VCaP (cell line): ENCODE results near the gene STARD9.

Source experiments
- H3K27ac ChIP-seq: fragments of 450-650 bp; 2 replicates; pipeline ENCODE4 v1.5.1; 2017
- CTCF ChIP-seq: fragments of 450-650 bp; conservative IDR thresholded peaks from 2 replicates; pipeline ENCODE4 v1.5.1; 2017; ENCODE audit warnings: mild to moderate bottlenecking, moderate library complexity

Gene STARD9

DNA sequence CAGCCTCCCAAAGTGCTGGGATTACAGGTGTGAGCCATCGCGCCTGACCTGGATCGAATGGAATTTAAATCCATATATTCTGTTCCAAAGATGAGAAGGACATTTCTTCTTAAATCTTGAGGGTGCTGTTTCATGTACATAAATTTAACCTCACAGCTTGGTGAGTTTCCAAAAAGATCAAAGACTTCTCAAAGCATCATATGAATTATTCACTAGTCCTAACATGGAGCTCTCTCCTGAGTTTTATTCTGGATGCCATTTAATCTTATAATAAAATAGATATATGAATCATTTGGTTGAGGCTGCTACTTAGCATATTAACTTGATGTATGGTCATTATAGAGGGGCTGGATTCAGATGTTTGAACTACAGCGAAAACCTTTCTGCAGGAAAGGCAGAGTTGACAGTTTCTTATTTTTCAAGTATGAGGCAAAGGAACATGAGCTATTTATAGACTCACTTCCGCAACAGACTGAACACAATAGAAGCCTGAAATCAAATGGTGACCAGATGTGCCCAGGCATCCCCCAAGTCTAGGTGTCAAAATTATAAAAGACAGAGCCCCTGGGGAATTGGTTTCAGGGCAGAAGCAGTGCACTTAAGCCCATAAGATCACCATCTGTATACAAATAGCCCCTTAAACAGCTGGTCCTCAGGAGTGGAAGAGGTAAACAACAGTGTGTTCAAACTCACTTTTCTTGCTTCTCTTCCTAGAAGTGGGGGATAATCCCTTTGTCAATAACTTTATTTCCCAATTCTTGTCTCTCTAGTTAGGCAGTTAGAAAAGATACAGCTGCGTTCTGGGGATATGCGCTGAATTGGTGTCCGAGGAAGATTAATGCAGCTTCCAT lies 29.7 kb downstream of the STARD9 start:
- no peak for TF ChIP-seq CTCF
- H3K27ac ChIP-seq = no peak overlapping the region

DNA sequence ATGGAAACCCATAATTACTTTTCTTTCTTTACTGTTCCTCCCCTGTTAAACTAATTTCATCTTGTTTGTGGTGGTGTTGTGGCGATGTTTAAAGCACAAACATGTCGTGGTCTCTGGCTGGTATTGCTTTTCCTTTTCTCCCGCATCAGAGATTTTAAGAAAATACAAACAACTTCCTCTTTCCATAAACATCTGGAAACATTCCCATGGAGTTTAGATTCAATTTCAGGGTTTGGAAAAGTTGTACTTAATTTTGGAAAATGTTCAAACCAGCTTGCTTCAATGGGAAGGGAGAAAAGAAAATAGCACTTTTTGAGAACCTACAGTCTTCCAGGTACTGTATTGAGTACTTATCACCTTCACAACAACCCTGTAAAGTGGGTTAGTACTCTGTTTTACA lies 30.4 kb downstream of the STARD9 start:
- TF ChIP-seq CTCF = no peak
- no peak overlapping the region for H3K27ac ChIP-seq

GRCh38 chr15:42608110-42608531 lies 32.7 kb downstream of the STARD9 start:
- no peak for TF ChIP-seq CTCF
- no peak overlapping the region for H3K27ac ChIP-seq

GRCh38 chr15:42608752-42609488 lies 33.5 kb downstream of the STARD9 start:
- TF ChIP-seq CTCF = no peak
- no peak overlapping the region for H3K27ac ChIP-seq

GRCh38 chr15:42611532-42611931 lies 36.1 kb downstream of the STARD9 start:
- no peak overlapping the region for H3K27ac ChIP-seq
- no peak for TF ChIP-seq CTCF

DNA sequence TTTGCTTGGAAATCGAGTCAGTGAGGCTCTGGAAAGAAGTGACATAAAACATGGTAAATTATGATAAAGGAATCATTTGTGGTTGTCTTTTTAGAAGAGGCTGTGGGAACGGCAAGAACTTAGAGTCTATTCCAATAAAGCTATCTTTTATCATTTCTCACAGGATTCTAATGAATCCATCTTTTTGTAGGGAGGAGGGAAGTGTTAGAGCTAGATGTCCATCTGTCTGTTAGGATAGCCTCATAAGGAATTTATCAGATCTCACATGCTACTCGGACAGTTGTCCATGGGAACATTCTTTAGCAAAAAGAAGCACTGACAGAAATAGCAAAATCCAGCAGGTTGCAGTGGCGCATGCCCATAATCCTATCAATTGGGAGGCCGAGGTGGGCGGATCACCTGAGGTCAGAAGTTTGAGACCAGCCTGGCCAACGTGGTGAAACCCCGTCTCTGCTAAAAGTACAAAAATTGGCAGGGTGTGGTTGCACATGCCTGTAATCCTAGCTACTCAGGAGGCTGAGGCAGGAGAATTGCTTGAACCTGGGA lies 37.0 kb downstream of the STARD9 start:
- no peak for TF ChIP-seq CTCF
- no peak overlapping the region for H3K27ac ChIP-seq

GRCh38 chr15:42616107-42616506 lies 40.7 kb downstream of the STARD9 start:
- no peak overlapping the region for H3K27ac ChIP-seq
- TF ChIP-seq CTCF = no peak
